SK-N-SH treated with all-trans-retinoic acid at 6 μM for 48 hours (cell line): Measurements from ENCODE around the gene NR1D2.
"Not testable (repeated sequence)": the region's sequence is repeated elsewhere in the genome, so short reads cannot be mapped to it uniquely, and the experiment has no call there.

Experiments
- ATAC-seq: fragments of 200-7000 bp; cut with Tn5 transposase; 3 replicates; pipeline ENCODE4 v1.9.1; 2020; ENCODE audit warnings: mild to moderate bottlenecking, moderate library complexity
- ARNTL ChIP-seq: fragments of 450-650 bp; formaldehyde crosslinking; IDR thresholded peaks from 2 replicates; pipeline ENCODE4 v1.5.0; 2020; ENCODE audit warnings: low read depth, mild to moderate bottlenecking, moderate library complexity, borderline replicate concordance
- BACH2 ChIP-seq: fragments of 250-450 bp; sonication (Bioruptor Pico); IDR thresholded peaks from 2 replicates; pipeline ENCODE4 v1.9.0; 2021; ENCODE audit warnings: mild to moderate bottlenecking, borderline replicate concordance
- CSDC2 ChIP-seq: fragments of 250-450 bp; sonication (Bioruptor Pico); IDR thresholded peaks from 2 replicates; pipeline ENCODE4 v1.5.0; 2020; ENCODE audit warnings: mild to moderate bottlenecking, moderate library complexity
- GLIS3 ChIP-seq: fragments of 250-450 bp; sonication (Bioruptor Pico); IDR thresholded peaks from 2 replicates; pipeline ENCODE4 v1.5.0; 2020; ENCODE audit warnings: mild to moderate bottlenecking, moderate library complexity
- ISL1 ChIP-seq: fragments of 250-450 bp; sonication (Bioruptor Pico); IDR thresholded peaks from 2 replicates; pipeline ENCODE4 v2.1.2; 2022; ENCODE audit warnings: mild to moderate bottlenecking, moderate library complexity
- OSR1 ChIP-seq: fragments of 250-450 bp; sonication (Bioruptor Pico); IDR thresholded peaks from 2 replicates; pipeline ENCODE4 v1.8.0; 2022; ENCODE audit warnings: moderate library complexity, mild to moderate bottlenecking, inconsistent platforms
- PATZ1 ChIP-seq: fragments of 250-450 bp; sonication (Bioruptor Pico); IDR thresholded peaks from 2 replicates; pipeline ENCODE4 v1.8.0; 2020; ENCODE audit warnings: mild to moderate bottlenecking, moderate library complexity, borderline replicate concordance
- POU6F1 ChIP-seq: fragments of 250-450 bp; sonication (Bioruptor Pico); IDR thresholded peaks from 2 replicates; pipeline ENCODE4 v1.8.0; 2021; ENCODE audit warnings: low read depth, mild to moderate bottlenecking, moderate library complexity, borderline replicate concordance
- PPARA ChIP-seq: fragments of 250-450 bp; sonication (Bioruptor Pico); IDR thresholded peaks from 2 replicates; pipeline ENCODE4 v1.5.0; 2020; ENCODE audit warnings: mild to moderate bottlenecking, borderline replicate concordance
- RARB ChIP-seq: fragments of 250-450 bp; sonication (Bioruptor Pico); IDR thresholded peaks from 2 replicates; pipeline ENCODE4 v1.8.0; 2021; ENCODE audit warnings: mild to moderate bottlenecking, moderate library complexity
- SNAI2 ChIP-seq: fragments of 250-450 bp; sonication (Bioruptor Pico); IDR thresholded peaks from 2 replicates; pipeline ENCODE4 v1.5.0; 2020; ENCODE audit warnings: mild to moderate bottlenecking, moderate library complexity
- TOX ChIP-seq: fragments of 250-450 bp; sonication (Bioruptor Pico); IDR thresholded peaks from 2 replicates; pipeline ENCODE4 v1.8.0; 2021; ENCODE audit warnings: mild to moderate bottlenecking, moderate library complexity, borderline replicate concordance
- ZC3H10 ChIP-seq: fragments of 250-450 bp; sonication (Bioruptor Pico); IDR thresholded peaks from 2 replicates; pipeline ENCODE4 v1.5.1; 2021; ENCODE audit warnings: mild to moderate bottlenecking, moderate library complexity
- ZFP3 ChIP-seq: fragments of 250-450 bp; sonication (Bioruptor Pico); IDR thresholded peaks from 2 replicates; pipeline ENCODE4 v1.5.0; 2020; ENCODE audit warnings: mild to moderate bottlenecking, moderate library complexity
- ZFP30 ChIP-seq: fragments of 450-650 bp; formaldehyde crosslinking; IDR thresholded peaks from 2 replicates; pipeline ENCODE4 v1.5.0; 2022; ENCODE audit warnings: mild to moderate bottlenecking, moderate library complexity
- ZNF565 ChIP-seq: fragments of 450-650 bp; formaldehyde crosslinking; conservative IDR thresholded peaks from 2 replicates; pipeline ENCODE4 v1.5.0; 2020; ENCODE audit warnings: low read depth, mild to moderate bottlenecking, moderate library complexity
- ZNF70 ChIP-seq: fragments of 450-650 bp; formaldehyde crosslinking; IDR thresholded peaks from 2 replicates; pipeline ENCODE4 v1.5.0; 2020; ENCODE audit warnings: mild to moderate bottlenecking, moderate library complexity
- ZNF8 ChIP-seq: fragments of 450-650 bp; formaldehyde crosslinking; IDR thresholded peaks from 2 replicates; pipeline ENCODE4 v1.5.0; 2020; ENCODE audit warnings: mild to moderate bottlenecking, moderate library complexity
- TF ChIP-seq, protein P1 (sequence below): fragments of 250-450 bp; sonication (Bioruptor Pico); IDR thresholded peaks from 2 replicates; pipeline ENCODE4 v1.5.0; 2020; ENCODE audit warnings: mild to moderate bottlenecking, moderate library complexity

NR1D2 gene

DNA sequence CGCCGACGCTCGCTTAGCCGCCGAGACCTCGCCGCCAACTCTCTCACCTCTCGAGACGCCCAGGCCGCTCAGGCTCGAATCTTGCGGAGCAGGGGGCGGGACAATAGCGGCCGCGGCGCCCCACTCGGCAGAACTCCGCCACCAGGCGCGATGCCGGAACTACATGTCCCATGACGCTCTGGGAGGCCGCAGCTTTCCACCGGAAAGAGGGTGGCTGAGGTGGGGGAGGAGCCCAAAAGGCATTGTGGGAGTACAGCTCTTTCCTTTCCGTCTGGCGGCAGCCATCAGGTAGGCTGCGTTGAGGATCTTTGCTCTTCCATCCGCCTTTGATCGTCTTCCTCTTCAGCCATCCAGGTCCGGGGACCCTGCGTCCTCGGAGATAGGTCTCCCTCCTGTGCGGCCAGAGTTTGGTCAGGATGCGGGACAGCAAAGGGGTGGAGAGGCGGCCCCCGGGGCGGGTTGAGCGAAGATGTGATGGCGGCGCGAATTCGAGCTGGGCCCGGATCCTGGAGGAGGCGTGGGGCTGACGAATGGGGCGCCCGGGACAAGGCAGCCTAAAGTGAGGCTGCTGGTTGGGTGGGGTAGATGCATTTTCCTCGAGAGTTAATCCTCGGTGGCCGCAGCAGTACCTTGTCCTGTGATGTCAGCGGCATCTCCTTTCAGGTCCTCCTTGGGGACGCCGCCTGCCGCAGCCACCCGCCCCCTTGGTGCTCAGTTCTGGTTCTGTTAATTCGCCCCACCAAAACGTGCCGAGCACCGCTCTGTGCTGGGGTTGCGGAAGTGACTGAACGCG, 28.0 kb upstream of the NR1D2 start, which contains the start of the genes NKIRAS1 and RPL15:
TSS of gene NKIRAS1 (minus strand) at position 105 of the 793 bp plus-strand sequence. CDS start 6,086 bp downstream, outside the sequence.
TSS of gene RPL15 (plus strand) at position 247 of the 793 bp plus-strand sequence. CDS start 728 bp downstream, outside the sequence.
- TF ChIP-seq ZFP30 (CRISPR knock-in tag) = no peak
- TF ChIP-seq ZNF8 = no peak
- 0 out of 2 replicates have a peak, but pooled peaks have one; percentile 8 for TF ChIP-seq ZNF565 (CRISPR knock-in tag)

DNA sequence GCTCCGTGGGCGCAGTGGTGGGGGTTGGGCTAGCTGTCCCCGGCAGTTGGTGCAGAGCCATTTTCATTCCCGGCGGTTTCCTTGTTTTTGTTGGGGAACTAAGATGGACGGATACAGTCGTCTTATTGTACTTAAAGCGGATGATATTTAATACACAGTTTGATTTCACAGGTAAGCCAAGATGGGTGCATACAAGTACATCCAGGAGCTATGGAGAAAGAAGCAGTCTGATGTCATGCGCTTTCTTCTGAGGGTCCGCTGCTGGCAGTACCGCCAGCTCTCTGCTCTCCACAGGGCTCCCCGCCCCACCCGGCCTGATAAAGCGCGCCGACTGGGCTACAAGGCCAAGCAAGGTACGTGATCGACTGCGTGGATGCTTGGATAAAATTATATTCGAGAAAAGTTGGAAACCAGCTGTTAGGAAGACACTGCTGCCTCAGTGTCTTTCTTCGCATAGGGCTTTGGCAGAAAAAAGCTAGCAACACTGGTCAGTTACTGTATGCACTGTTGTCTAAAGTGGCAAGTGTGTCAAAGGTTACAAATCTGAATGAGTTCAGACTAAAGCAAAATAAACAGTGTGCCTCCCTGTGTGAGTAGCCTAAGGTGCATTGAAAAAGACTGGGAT, 27.3 kb upstream of the NR1D2 start:
- ATAC-seq = peak; percentile 32; the same call in 2 of the 3 replicates

More for the DNA sequence above, 28.0 kb upstream of the NR1D2 start, which contains the start of the genes NKIRAS1 and RPL15:
- ATAC-seq = peak; percentile 93

- not testable (repeated sequence) for ATAC-seq
These were observed 26.8 kb upstream of the NR1D2 start for GRCh38 chr3:23918331-23918730.

DNA sequence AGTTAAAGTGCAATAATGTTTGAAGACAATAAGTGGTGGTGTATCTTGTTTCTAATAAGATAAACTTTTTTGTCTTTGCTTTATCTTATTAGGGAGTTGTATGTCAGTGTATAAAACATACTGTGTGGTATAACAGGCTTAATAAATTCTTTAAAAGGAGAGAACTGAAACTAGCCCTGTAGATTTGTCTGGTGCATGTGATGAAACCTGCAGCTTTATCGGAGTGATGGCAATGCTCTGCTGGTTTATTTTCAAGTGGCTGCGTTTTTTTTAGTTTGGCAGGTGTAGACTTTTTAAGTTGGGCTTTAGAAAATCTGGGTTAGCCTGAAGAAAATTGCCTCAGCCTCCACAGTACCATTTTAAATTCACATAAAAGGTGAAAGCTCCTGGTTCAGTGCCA, 25.5 kb upstream of the NR1D2 start:
- no peak for ATAC-seq
- TF ChIP-seq ZFP30 (CRISPR knock-in tag) (no peak), RARB (no peak), PPARA (no peak)

DNA sequence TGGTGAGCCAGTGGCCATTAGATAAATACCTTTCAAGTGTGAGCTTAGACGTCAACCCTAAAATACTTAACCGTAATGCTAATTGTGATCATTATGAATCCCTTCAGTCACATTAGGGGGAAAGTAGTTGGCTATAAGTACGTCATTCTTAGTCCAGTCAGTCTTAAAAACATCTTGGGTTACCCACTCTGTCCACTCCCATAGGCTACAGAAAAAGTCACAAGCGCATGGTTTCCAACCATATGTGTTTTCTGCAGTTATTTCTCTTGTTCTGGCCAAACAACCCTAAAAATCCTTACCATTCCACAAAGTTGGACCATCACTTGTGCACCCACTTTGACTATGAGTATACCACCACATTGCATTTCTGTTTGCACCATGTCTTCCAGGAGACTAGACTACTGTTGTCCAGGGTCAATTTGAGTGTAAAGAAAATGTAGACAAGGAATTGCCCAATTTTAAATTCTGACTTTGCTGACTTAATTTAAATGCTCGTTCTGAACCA, 24.9 kb upstream of the NR1D2 start:
- no peak for ATAC-seq
- TF ChIP-seq, protein P1, sequence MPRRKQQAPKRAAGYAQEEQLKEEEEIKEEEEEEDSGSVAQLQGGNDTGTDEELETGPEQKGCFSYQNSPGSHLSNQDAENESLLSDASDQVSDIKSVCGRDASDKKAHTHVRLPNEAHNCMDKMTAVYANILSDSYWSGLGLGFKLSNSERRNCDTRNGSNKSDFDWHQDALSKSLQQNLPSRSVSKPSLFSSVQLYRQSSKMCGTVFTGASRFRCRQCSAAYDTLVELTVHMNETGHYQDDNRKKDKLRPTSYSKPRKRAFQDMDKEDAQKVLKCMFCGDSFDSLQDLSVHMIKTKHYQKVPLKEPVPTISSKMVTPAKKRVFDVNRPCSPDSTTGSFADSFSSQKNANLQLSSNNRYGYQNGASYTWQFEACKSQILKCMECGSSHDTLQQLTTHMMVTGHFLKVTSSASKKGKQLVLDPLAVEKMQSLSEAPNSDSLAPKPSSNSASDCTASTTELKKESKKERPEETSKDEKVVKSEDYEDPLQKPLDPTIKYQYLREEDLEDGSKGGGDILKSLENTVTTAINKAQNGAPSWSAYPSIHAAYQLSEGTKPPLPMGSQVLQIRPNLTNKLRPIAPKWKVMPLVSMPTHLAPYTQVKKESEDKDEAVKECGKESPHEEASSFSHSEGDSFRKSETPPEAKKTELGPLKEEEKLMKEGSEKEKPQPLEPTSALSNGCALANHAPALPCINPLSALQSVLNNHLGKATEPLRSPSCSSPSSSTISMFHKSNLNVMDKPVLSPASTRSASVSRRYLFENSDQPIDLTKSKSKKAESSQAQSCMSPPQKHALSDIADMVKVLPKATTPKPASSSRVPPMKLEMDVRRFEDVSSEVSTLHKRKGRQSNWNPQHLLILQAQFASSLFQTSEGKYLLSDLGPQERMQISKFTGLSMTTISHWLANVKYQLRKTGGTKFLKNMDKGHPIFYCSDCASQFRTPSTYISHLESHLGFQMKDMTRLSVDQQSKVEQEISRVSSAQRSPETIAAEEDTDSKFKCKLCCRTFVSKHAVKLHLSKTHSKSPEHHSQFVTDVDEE (CRISPR knock-in tag) = no peak
- TF ChIP-seq GLIS3 (CRISPR knock-in tag) = 0 out of 2 replicates have a peak, but pooled peaks have one; percentile 57

DNA sequence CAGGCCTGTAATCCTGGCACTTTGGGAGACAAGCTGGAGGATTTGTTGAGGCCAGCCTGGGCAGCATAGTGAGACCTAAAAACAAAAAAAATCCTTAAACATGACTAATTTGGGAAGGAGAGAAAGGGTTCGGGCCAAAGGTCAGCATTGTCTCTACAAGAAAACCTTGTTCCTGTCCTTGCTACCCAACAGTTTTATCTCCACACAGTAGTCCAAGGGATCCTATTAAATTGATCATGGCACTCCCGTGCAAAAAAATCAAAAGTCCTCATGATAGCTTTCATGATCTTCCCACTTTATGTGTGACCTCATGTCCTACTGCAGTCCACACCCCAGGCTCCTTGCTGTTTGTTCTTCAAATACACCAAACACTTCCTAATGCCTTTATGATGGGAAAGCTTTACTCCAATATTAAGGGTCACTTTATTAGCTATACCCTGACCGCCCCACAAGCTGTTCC, 24.0 kb upstream of the NR1D2 start:
- no peak for ATAC-seq
- no peak for TF ChIP-seq BACH2 (CRISPR knock-in tag)
- 0 out of 2 replicates have a peak, but pooled peaks have one; percentile 51 for TF ChIP-seq ZNF565 (CRISPR knock-in tag)
- TF ChIP-seq ARNTL (CRISPR knock-in tag) = no peak
- no peak for TF ChIP-seq PPARA
- TF ChIP-seq SNAI2 (CRISPR knock-in tag) = no peak
- no peak for TF ChIP-seq ISL1 (CRISPR knock-in tag)
- TF ChIP-seq ZNF8 = no peak
- TF ChIP-seq OSR1 (CRISPR knock-in tag) = no peak
- no peak for TF ChIP-seq ZC3H10 (CRISPR knock-in tag)
- TF ChIP-seq POU6F1 (CRISPR knock-in tag) = peak; percentile 46; the same call in 1 of the 2 replicates
- no peak for TF ChIP-seq TOX (CRISPR knock-in tag)
- no peak for TF ChIP-seq CSDC2 (CRISPR knock-in tag)
- TF ChIP-seq RARB = no peak
- peak; percentile 48; the same call in 1 of the 2 replicates for TF ChIP-seq PATZ1
- TF ChIP-seq GLIS3 (CRISPR knock-in tag) = peak; percentile 69; the same call in 1 of the 2 replicates
- TF ChIP-seq, protein P1 (CRISPR knock-in tag) = no peak
- TF ChIP-seq ZFP3 (CRISPR knock-in tag) = no peak
- no peak for TF ChIP-seq ZNF70 (CRISPR knock-in tag)
